Heart right ventricle (tissue), 16 donors: ENCODE results near the gene PRKN. TPM values are rescaled to one million over a fixed set of nuclear protein-coding genes. Genes with fewer than 3 reads are reported as not detected.

ENCODE experiments used
- ATAC-seq, 8 donors: fragments of 200-7000 bp; cut with Tn5 transposase; one replicate each; pipeline ENCODE4 v1.9.1; 2020; ENCODE audit warnings: mild to moderate bottlenecking in 8 of 8, moderate library complexity in 8 of 8, moderate number of reproducible peaks in 1 of 8
- DNase-seq, 2 donors: peaks; one replicate each; pipeline ENCODE4 v3.0.0-alpha.2; 2020
- H3K27ac ChIP-seq, 10 donors: fragments of 200-600 bp; sonication (generic) in 2 of 10; one replicate each; pipeline versions ENCODE4 v1.5.0 to v1.8.0; 2020 to 2022; ENCODE audit warnings: mild to moderate bottlenecking in 3 of 10
- H3K27me3 ChIP-seq, 7 donors: fragments of 200-600 bp; one replicate each; pipeline ENCODE4 v1.8.0; 2021 to 2022; ENCODE audit warnings: mild to moderate bottlenecking in 2 of 7
- H3K36me3 ChIP-seq, 9 donors: fragments of 200-600 bp; sonication (generic) in 1 of 9; one replicate each; pipeline versions ENCODE4 v1.5.0 to v1.8.0; 2020 to 2022; ENCODE audit warnings: mild to moderate bottlenecking in 2 of 9
- H3K4me1 ChIP-seq, 9 donors: fragments of 200-600 bp; sonication (generic) in 1 of 9; one replicate each; pipeline versions ENCODE4 v1.5.0 to v1.8.0; 2020 to 2022; ENCODE audit warnings: mild to moderate bottlenecking in 4 of 9
- H3K4me3 ChIP-seq, 10 donors: fragments of 200-600 bp; sonication (generic) in 2 of 10; one replicate each; pipeline versions ENCODE4 v1.5.0 to v1.8.0; 2020 to 2022; ENCODE audit warnings: mild to moderate bottlenecking in 7 of 10, moderate library complexity in 2 of 10
- H3K9me3 ChIP-seq, 11 donors: fragments of 200-600 bp in 10 of 11; sonication (generic) in 2 of 11; one replicate each; pipeline versions ENCODE4 v1.5.0 to v1.8.0; 2013 to 2022; ENCODE audit warnings: mild to moderate bottlenecking in 2 of 11, control low read depth in 1 of 11, moderate library complexity in 1 of 11
- CTCF ChIP-seq, 9 donors: fragments of 200-600 bp; sonication (generic) in 2 of 9; IDR thresholded peaks; one replicate each; pipeline versions ENCODE4 v1.5.0 to v1.8.0; 2021 to 2022; ENCODE audit warnings: antibody characterized with exemption in 9 of 9, mild to moderate bottlenecking in 5 of 9, moderate library complexity in 1 of 9
- WGBS, 2 donors: extraction: QIAGEN DNeasy Blood & Tissue Kit; methylation state at CpG; one replicate each; pipeline ENCODE4 v1.1.7; 2013; ENCODE audit warnings: inconsistent platforms in 1 of 2; 5-methylcytosine and 5-hydroxymethylcytosine counted together
- intact Hi-C, 10 donors: fragments of 100-400 bp; cut with DNase I; formaldehyde crosslinking; loops; one replicate each; pipeline versions ENCODE4 v1.11.1 to v1.14.2; 2022
- polyA plus RNA-seq, 2 donors: library from polyadenylated mRNA; stranded (reverse); fragments of 200-250 nt; gene quantifications; one replicate each; pipeline ENCODE4 v1.2.3, GENCODE V29; 2013
- total RNA-seq, 10 donors: library from RNA; stranded (reverse); fragmentation: NEBNext Ultra II Directional in 3 of 10; extraction: Animal tissue kit (Norgen Biotek cat#: 25700) in 3 of 10; gene quantifications; one replicate each; pipeline versions ENCODE4 v1.2.1 to v1.2.4, GENCODE V29; 2021 to 2023
- donor health status: Arrhythmogenic right ventricular cardiomyopathy.
- donor health status: ischemic (EF 13 %, LVEDD 7.1; RV severe dilation, severe dysfunction).
- donor health status: healthy with polysubstance abuse.
- donor health status: DM: no; HTN: yes; CAD: no.
- donor health status: DM: no; HTN: no; CAD: no.
- donor health status: ischemic (EF 25% LVEDD 6.9; RV normal size, moderate dysfunction).
- donor health status: ischemic (EF 25% LVEDD 5.7; RV mildly dilated, moderate dysfunction).
- donor health status: healthy.
- donor health status: DM: yes; HTN: yes; CAD: no.
- donor health status: Ischemic cardiomyopathy.
- donor health status: ischemic (EF 35%, LVEDD 5.7; RV mildly dilated, moderate dysfunction).
- donor health status: nonischemic (EF 11% LVEDD 7.7; RV severe dilation, severe dysfunction).
- donor health status: DM: yes; HTN: yes; CAD: no.
- donor health status: PGD.
- donor health status: ischemic (EF 29% LVEDD 5.4; RV normal size, mild dysfunction).
- donor health status: nonischemic (EF 23%, LVEDD 6.1; RV moderate dilation, normal function).

The PRKN gene
- total and polyA plus RNA-seq, 12 donors = 2.3 to 27.7 (median 26.3) TPM

- DNase-seq (no peak), ATAC-seq (no peak)
- H3K27ac ChIP-seq = no peak overlapping the region
Observed at GRCh38 chr6:161732594-161732993, 995.0 kb downstream of the PRKN start.

GRCh38 chr6:161727083-161727833 lies 1000.3 kb downstream of the PRKN start:
- TF ChIP-seq CTCF (IDR thresholded peaks at IDR 0.05) = no peak
- WGBS, 2 donors = 70 to 78% methylated on average over 6 of the region's 6 CpGs
- DNase-seq = no peak
- ATAC-seq = no peak
- Histone ChIP-seq H3K27ac (no peak overlapping the region), H3K4me1 (no peaks in the 10 kb centered on the region), H3K4me3 (no peak overlapping the region), H3K9me3 (no peaks in the 10 kb centered on the region), H3K27me3 (no peaks in the 10 kb centered on the region), H3K36me3 (no peaks in the 10 kb centered on the region)
- intact Hi-C loops = no loop called here

More at GRCh38 chr6:161732594-161732993, 995.0 kb downstream of the PRKN start:
- H3K4me1 ChIP-seq = no peaks in the 10 kb centered on the region
- H3K4me3 ChIP-seq = no peak overlapping the region
- no peak for TF ChIP-seq CTCF (IDR thresholded peaks at IDR 0.05)
- intact Hi-C loops = no loop called here
- H3K36me3 ChIP-seq = no peaks in the 10 kb centered on the region
- WGBS, 2 donors = 92 to 93% methylated on average over 3 of the region's 3 CpGs
- H3K9me3 ChIP-seq = no peaks in the 10 kb centered on the region
- H3K27me3 ChIP-seq = no peaks in the 10 kb centered on the region

- no peak for TF ChIP-seq CTCF (IDR thresholded peaks at IDR 0.05)
- no peaks in the 10 kb centered on the region for H3K27me3 ChIP-seq
- intact Hi-C loops = no loop called here
- no peaks in the 10 kb centered on the region for H3K4me1 ChIP-seq
- no peaks in the 10 kb centered on the region for H3K9me3 ChIP-seq
- 91% methylated on average over 3 of the region's 3 CpGs for WGBS, 2 donors
- ATAC-seq (no peak), DNase-seq (no peak)
- no peaks in the 10 kb centered on the region for H3K36me3 ChIP-seq
- no peak overlapping the region for H3K4me3 ChIP-seq
- no peak overlapping the region for H3K27ac ChIP-seq
Observed at GRCh38 chr6:161722394-161722793, 1005.2 kb downstream of the PRKN start.

GRCh38 chr6:161721511-161721910 lies 1006.1 kb downstream of the PRKN start:
- WGBS, 2 donors = 81 to 85% methylated on average over 8 of the region's 8 CpGs
- intact Hi-C loops = no loop called here

More at GRCh38 chr6:161721511-161721910, 1006.1 kb downstream of the PRKN start:
- Histone ChIP-seq H3K27ac (no peak overlapping the region), H3K4me1 (no peaks in the 10 kb centered on the region), H3K9me3 (no peaks in the 10 kb centered on the region), H3K36me3 (no peaks in the 10 kb centered on the region), H3K27me3 (no peaks in the 10 kb centered on the region), H3K4me3 (no peak overlapping the region)
- DNase-seq (no peak), ATAC-seq (no peak)
- no peak for TF ChIP-seq CTCF (IDR thresholded peaks at IDR 0.05)
